Activated CD8-positive, alpha-beta memory T cell treated with anti-CD3 and anti-CD28 coated beads for 36 hours (primary cell): Measurements from ENCODE around the gene SOBP. TPM values are rescaled to one million over a fixed set of nuclear protein-coding genes. Genes with fewer than 3 reads are reported as not detected.
"Not testable (repeated sequence)": the region's sequence is repeated elsewhere in the genome, so short reads cannot be mapped to it uniquely, and the experiment has no call there.

Experiments
- CTCF ChIA-PET: fragments of 350-600 bp; sonication (Branson Sonifier 250); formaldehyde crosslinking; loops from one replicate; lab custom pipeline; 2021; ENCODE audit warnings: antibody characterized with exemption; lab: Charles Lee
- POLR2A ChIA-PET: fragments of 350-600 bp; sonication (Branson Sonifier 250); formaldehyde crosslinking; loops from one replicate; lab custom pipeline; 2021; ENCODE audit warnings: antibody characterized with exemption; lab: Charles Lee
- total RNA-seq, 2 experiments: library from RNA; stranded (reverse); gene quantifications; one replicate each; pipeline ENCODE4 v1.2.3, GENCODE V29; 2021

SOBP gene
- total RNA-seq = 1 to 10 TPM; 1.0 to 1.6 TPM

DNA sequence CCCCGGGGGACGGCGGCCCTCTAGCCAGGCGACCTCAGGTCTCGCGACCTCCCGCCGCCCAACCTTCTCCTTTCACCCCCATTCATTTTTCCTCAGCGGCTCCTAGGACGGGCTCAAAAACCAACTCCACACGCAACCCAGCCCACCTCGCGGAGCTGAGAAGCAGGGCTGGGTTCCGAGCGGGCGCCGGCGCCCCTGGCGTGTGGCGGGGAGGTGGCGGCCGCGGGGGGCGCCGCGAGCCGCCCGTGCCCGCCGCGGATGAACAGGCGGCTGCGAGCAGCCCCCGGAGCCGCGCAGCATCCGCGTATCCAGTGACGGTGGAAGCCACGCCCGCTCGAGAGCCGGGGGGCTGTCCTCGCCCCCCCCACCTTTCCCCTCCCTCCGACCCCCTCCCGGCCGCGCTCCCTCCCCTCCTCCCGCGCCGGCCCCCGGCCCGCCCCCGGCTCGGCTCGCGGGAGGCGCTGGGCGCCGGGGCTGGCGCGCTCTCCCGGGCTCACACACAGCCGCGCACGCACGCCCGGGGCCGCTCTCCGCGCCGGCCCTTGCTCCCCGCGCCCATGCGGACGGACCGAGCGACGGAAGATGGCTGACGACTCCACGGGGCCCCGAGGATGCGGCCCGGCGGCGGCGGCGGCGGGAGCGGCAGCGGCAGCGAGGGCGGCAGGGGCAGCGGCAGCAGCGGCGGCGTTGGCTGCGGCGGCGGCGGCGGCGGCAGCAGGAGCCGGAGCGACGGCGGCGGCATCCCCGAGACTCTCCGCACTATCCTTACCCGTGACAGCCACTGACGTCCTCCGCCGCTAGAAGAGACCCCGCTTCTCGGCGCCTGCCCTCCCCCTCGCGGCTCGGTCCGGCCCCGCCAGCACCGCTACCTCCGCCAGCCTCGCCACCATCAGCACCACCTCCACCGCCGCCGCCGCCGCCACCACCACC, at the start of gene SOBP:
SOBP (plus strand) TSS at position 482 of the 930 bp plus-strand sequence. CDS start 500 bp downstream, outside the sequence.
- ChIA-PET POLR2A (interaction anchor here (0.6 to 1.1 kb wide), 2 partner anchors 31 to 82 kb away, joined by 4 to 5 read pairs; partner anchors contain the start of gene PDSS2), CTCF (interaction anchor here (0.6 to 2.0 kb wide), 2 partner anchors 30 to 260 kb away, joined by 3 to 5 read pairs; partner anchors contain the start of gene PDSS2)

DNA sequence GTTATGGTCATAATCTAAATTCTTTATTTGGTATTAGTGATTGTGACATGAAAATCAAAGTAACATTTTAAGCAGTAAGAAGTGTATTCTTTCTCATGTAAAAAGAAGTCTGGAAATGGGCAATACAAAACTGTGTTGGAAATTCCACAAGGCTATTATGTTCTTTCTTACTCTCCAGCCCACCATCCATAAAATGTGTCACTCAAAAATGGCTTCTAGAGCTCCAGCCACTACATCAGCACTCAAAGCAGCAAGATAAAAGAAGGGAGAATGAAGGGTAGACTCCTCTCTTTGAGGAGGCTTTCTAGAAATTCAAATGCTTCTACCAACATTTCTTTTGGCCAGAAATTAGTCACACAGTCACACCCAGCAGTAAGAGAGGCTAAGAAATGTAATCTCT, 49.0 kb upstream of the SOBP start:
- CTCF ChIA-PET = no interaction called here
- POLR2A ChIA-PET = no interaction called here

DNA sequence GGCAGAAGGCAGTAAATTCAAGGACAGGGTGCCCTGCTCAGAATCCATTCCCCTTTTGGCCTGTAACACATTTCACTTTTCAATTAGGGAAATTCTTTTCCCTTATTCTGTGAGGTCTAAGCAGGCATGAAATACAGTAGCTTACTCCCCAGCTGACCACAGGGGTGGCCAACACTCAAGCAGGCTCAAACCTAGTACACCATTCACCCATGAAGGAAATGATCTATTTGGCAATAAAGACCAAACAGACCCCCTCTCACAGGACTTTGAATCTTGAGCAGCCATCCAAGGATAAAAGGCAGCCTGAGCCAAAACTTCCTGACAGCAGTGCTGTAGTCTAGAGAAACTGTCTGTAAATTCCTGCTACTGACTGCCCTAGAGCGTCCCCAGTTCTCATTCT, 48.2 kb upstream of the SOBP start:
- CTCF ChIA-PET = no interaction called here
- POLR2A ChIA-PET = no interaction called here

GRCh38 chr6:107442938-107443607, 46.8 kb upstream of the SOBP start:
- POLR2A ChIA-PET = no interaction called here
- CTCF ChIA-PET = no interaction called here

DNA sequence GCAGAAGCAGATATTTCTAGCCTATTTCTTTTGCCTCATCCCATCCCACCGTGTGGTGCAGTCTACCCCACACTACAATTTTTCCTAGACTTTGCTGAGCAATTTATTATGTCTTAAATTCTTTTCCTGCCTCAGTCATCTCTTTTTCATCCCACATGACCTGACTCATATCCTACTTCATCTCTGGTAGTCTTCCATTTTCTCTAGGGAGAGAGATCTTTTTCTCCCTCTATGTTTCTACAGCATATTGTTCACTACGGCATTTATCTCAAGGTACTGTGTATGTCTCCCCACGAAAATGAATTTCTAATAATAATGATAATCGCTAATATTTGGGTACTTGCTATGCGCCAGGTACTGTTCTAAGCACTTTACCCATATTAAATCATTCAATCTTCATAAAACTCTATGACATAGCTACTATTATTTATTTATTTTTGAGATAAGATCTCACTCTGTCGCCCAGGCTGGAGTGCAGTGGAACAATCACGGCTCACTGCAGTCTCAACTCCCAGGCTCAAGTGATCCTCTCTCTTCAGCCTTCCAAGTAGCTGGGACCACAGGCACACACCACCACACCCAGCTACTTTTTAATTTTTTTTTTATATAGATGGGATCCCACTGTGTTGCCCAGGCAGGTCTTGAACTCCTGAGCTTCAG, 46.2 kb upstream of the SOBP start:
- ChIA-PET CTCF (no interaction called here), POLR2A (no interaction called here)

GRCh38 chr6:107444277-107444676, 45.6 kb upstream of the SOBP start:
- CTCF ChIA-PET = interaction anchor here (0.6 kb wide), 1 partner anchor 324 kb away, joined by 4 read pairs; no protein-coding TSS in a partner anchor
- POLR2A ChIA-PET = no interaction called here

- CTCF ChIA-PET = no interaction called here
- POLR2A ChIA-PET = no interaction called here
These were observed 42.2 kb upstream of the SOBP start for GRCh38 chr6:107447663-107448216.

- ChIA-PET CTCF (no interaction called here), POLR2A (interaction anchor here (0.7 kb wide), 1 partner anchor 344 kb away, joined by 3 read pairs; no protein-coding TSS in a partner anchor)
These were observed 41.1 kb upstream of the SOBP start for GRCh38 chr6:107448776-107449175.

GRCh38 chr6:107458672-107459282, 31.1 kb upstream of the SOBP start:
- ChIA-PET CTCF (interaction anchor here (1.1 to 2.1 kb wide), 3 partner anchors 15 to 30 kb away, joined by 3 to 5 read pairs (median 3); partner anchors contain the start of gene SOBP), POLR2A (interaction anchor here (0.6 to 1.2 kb wide), 4 partner anchors 30 to 1636 kb away, joined by 3 to 6 read pairs (median 4); partner anchors contain the start of gene CEP57L1)

DNA sequence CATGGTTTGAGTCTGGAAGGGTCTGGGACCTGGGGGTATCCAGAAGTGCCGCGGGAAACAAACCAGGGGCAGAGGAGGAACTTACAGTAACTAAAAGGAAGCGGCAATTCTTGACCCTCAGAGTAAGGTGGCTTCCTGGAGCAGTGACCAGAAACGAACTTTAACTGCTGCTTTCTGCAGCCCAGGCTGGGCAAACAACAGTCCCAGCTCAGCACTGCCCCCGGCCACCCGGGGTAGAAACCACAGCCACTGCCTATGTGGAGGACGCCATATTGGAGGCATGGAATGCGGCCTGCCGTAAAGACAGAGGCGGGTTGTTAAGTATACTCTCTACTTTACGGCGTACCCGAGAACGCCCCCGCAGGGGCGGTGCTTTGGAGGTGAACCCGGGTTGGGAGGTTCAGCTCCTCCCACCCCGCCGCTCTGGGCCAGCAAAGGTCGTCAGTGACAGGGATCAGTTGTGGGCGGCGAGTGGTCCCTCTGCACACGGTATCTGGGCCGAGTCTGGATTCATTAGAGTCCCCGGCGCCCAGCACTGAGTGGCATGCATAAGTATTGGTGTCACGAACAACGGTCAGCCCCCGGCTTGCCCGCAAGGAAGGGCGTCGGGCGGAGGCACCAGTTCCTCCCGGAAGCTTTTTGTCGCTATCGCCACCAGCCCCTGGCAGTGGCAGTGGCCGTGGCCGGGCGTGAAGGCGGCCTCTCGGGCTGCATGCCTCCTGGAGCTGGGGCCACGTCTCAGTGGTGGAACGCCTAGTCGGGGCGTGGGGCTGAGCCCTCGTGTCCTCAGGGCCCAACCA, 30.4 kb upstream of the SOBP start, which contains the start of gene PDSS2:
PDSS2 (minus strand) TSS at position 282 of the 800 bp plus-strand sequence; CDS start at position 3, 279 bp downstream.
- CTCF ChIA-PET = interaction anchor here (1.1 to 2.1 kb wide), 3 partner anchors 14 to 30 kb away, joined by 3 to 5 read pairs (median 3); partner anchors contain the start of gene SOBP
- POLR2A ChIA-PET = interaction anchor here (0.6 to 1.2 kb wide), 4 partner anchors 30 to 1636 kb away, joined by 3 to 6 read pairs (median 4); partner anchors contain the start of gene CEP57L1

GRCh38 chr6:107460083-107460631, 29.8 kb upstream of the SOBP start:
- ChIA-PET CTCF (interaction anchor here (1.1 to 2.1 kb wide), 2 partner anchors 13 to 29 kb away, joined by 3 to 5 read pairs; partner anchors contain the start of gene SOBP), POLR2A (interaction anchor here (1.0 to 1.2 kb wide), 2 partner anchors 29 to 130 kb away, joined by 3 to 4 read pairs; no protein-coding TSS in a partner anchor)

DNA sequence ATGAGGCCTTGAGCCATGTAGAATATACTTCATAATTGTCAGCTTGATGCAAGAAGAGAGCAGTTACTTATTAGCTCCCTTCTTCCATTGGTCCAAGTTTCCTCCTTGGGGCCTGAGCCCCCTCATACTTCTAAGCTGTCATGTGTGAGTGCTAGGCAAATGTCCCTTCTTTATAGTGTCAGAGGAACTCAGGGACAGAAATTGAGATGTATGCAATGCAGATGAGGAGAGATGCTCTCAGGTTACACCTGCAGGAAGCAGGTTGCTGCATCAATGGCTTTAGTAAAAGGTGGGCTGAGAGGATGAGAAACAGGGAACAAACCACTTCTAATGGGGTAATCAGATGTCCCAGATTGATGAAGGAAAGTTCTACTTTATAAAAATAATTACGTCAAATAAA, 23.9 kb upstream of the SOBP start:
- POLR2A ChIA-PET = no interaction called here
- CTCF ChIA-PET = no interaction called here

DNA sequence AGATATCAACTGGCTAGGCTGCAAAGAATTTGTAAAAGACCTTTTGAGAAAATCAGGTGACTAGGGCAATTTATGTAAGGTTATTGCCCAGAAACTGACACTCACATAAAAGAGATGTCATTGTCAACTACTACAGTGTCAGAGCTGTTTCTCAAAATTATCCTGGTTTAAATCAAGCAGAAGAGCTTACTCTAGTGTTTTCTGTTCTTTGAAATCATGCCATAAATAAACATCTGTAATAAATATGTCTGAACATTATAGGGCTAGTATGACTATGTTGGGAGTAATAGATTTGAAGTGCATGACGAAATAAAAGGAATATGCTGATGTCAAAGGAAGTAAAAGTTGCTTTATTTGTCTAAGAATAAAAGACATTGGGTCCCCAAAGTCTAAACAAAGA, 19.6 kb upstream of the SOBP start:
- ChIA-PET CTCF (no interaction called here), POLR2A (no interaction called here)

GRCh38 chr6:107473660-107474059, 16.3 kb upstream of the SOBP start:
- POLR2A ChIA-PET = no interaction called here
- CTCF ChIA-PET = interaction anchor here (0.7 kb wide), 1 partner anchor 14 kb away, joined by 3 read pairs; the partner anchor contains the start of gene PDSS2

GRCh38 chr6:107475360-107475759, 14.6 kb upstream of the SOBP start:
- CTCF ChIA-PET = interaction anchor here (1.3 kb wide), 1 partner anchor 16 kb away, joined by 3 read pairs; the partner anchor contains the start of gene PDSS2
- POLR2A ChIA-PET = not testable (repeated sequence)

DNA sequence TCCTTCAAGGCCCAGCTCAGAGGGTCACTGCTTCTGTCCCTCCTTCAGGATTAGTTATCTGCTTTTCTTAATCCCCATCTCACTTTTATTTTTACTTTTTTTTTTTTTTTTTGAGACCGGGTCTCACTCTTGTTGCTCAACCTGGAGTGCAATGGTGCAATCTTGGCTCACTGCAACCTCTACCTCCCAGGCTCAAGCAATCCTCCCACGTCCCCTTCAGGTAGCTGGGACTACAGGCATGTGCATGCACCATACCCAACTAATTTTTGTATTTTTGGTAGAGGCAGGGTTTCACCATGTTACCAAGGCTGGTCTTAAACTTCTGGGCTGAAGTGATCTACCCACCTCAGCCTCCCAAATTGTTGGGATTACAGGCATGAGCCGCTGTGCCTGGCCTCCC, 14.1 kb upstream of the SOBP start:
- POLR2A ChIA-PET, CTCF ChIA-PET: not testable (repeated sequence)
